A673 (cell line): Measurements from ENCODE around the gene FAM216A. TPM values are rescaled to one million over a fixed set of nuclear protein-coding genes. Genes with fewer than 3 reads are reported as not detected.

Experiments
- BruUV-seq: library from RNA; stranded (reverse); fragments of 400-500 nt; replicated peaks from 2 replicates; lab custom pipeline; 2021; lab: Mats Ljungman, UMichigan
- CTCF ChIA-PET: fragments of 300-600 bp; sonication (Branson Sonifier 250); formaldehyde crosslinking; loops from one replicate; lab custom pipeline; 2022; ENCODE audit warnings: antibody characterized with exemption; lab: Charles Lee
- POLR2A ChIA-PET: fragments of 300-600 bp; sonication (Branson Sonifier 250); formaldehyde crosslinking; loops from one replicate; lab custom pipeline; 2022; ENCODE audit warnings: antibody characterized with exemption; ENCODE audit not compliant: low non-redundant PET; lab: Charles Lee
- DNase-seq: peaks from one replicate; pipeline ENCODE4 v3.0.0-alpha.2; 2015; ENCODE audit warnings: low spot score
- H3K27ac ChIP-seq: fragments of 200-600 bp; sonication (generic); 2 replicates; pipeline ENCODE4 v1.5.1; 2016; ENCODE audit warnings: mixed run types, low read depth, mild to moderate bottlenecking, mixed read lengths, antibody characterized with exemption, low read length; ENCODE audit not compliant: poor library complexity, severe bottlenecking
- H3K27me3 ChIP-seq: fragments of 200-600 bp; sonication (generic); replicated peaks from 2 replicates; pipeline ENCODE4 v1.6.1; 2017; ENCODE audit warnings: mixed run types, low read depth, mild to moderate bottlenecking, mixed read lengths, antibody characterized with exemption, low read length; ENCODE audit not compliant: insufficient read depth, poor library complexity
- H3K36me3 ChIP-seq: fragments of 200-600 bp; sonication (generic); 2 replicates; pipeline ENCODE4 v1.6.1; 2016; ENCODE audit warnings: mixed run types, mild to moderate bottlenecking, mixed read lengths, antibody characterized with exemption, low read length; ENCODE audit not compliant: insufficient read depth, poor library complexity, severe bottlenecking
- H3K4me1 ChIP-seq: fragments of 200-600 bp; sonication (generic); 2 replicates; pipeline ENCODE4 v1.6.1; 2017; ENCODE audit warnings: mixed run types, mild to moderate bottlenecking, mixed read lengths, antibody characterized with exemption, low read length; ENCODE audit not compliant: insufficient read depth, poor library complexity, severe bottlenecking
- H3K4me3 ChIP-seq: fragments of 200-600 bp; sonication (generic); 2 replicates; pipeline ENCODE4 v1.5.1; 2016; ENCODE audit warnings: low read depth, mixed run types, mild to moderate bottlenecking, mixed read lengths, low read length; ENCODE audit not compliant: poor library complexity, severe bottlenecking
- H3K9me3 ChIP-seq: fragments of 200-600 bp; sonication (generic); 2 replicates; pipeline ENCODE4 v1.6.1; 2016; ENCODE audit warnings: mixed run types, low read depth, mild to moderate bottlenecking, mixed read lengths, antibody characterized with exemption, low read length; ENCODE audit not compliant: poor library complexity, severe bottlenecking
- CTCF ChIP-seq: fragments of 300-800, 200-600 bp; sonication (generic); conservative IDR thresholded peaks from 2 replicates; pipeline ENCODE4 v1.5.1; 2017; ENCODE audit warnings: low read depth, mild to moderate bottlenecking, antibody characterized with exemption, low read length, moderate library complexity, mixed read lengths
- EZH2 ChIP-seq: fragments of 200-600 bp; sonication (generic); IDR thresholded peaks from 2 replicates; pipeline ENCODE4 v1.6.1; 2017; ENCODE audit warnings: borderline replicate concordance, low read depth, mild to moderate bottlenecking, mixed read lengths, antibody characterized with exemption, low read length; ENCODE audit not compliant: poor library complexity, severe bottlenecking
- intact Hi-C: fragments of 100-400 bp; cut with micrococcal nuclease; formaldehyde crosslinking; loops from one replicate; pipeline ENCODE4 v1.10.0; 2022; ENCODE audit not compliant: unreplicated experiment
- total RNA-seq: library from RNA; stranded (reverse); gene quantifications from 2 replicates; pipeline ENCODE4 v1.2.3, GENCODE V29; 2021

Gene FAM216A
- total RNA-seq, 1 experiment from 2014 or later: 14.0 TPM

GRCh38 chr12:110532644-110533043 lies 64.0 kb downstream of the FAM216A start:
- Histone ChIP-seq H3K27ac (no peak overlapping the region), H3K36me3 (peaks cover 30% of the 10 kb centered on the region), H3K4me3 (no peak overlapping the region), H3K9me3 (no peaks in the 10 kb centered on the region), H3K27me3 (no peaks in the 10 kb centered on the region), H3K4me1 (peaks cover 12% of the 10 kb centered on the region)
- CTCF ChIA-PET: no interaction called here
- no peak for TF ChIP-seq CTCF
- TF ChIP-seq EZH2: no peak
- POLR2A ChIA-PET: no interaction called here
- no TSS peak for BruUV-seq
- intact Hi-C loops: no loop called here
- DNase-seq: no peak

GRCh38 chr12:110533607-110534006 lies 65.0 kb downstream of the FAM216A start:
- peaks cover 12% of the 10 kb centered on the region for H3K4me1 ChIP-seq
- ChIA-PET POLR2A (no interaction called here), CTCF (no interaction called here)
- H3K9me3 ChIP-seq: no peaks in the 10 kb centered on the region
- no peak overlapping the region for H3K27ac ChIP-seq
- H3K36me3 ChIP-seq: peaks cover 40% of the 10 kb centered on the region
- H3K27me3 ChIP-seq: no peaks in the 10 kb centered on the region
- no TSS peak for BruUV-seq
- TF ChIP-seq CTCF (no peak), EZH2 (no peak)
- H3K4me3 ChIP-seq: no peak overlapping the region
- DNase-seq: no peak
- intact Hi-C loops: no loop called here

DNA sequence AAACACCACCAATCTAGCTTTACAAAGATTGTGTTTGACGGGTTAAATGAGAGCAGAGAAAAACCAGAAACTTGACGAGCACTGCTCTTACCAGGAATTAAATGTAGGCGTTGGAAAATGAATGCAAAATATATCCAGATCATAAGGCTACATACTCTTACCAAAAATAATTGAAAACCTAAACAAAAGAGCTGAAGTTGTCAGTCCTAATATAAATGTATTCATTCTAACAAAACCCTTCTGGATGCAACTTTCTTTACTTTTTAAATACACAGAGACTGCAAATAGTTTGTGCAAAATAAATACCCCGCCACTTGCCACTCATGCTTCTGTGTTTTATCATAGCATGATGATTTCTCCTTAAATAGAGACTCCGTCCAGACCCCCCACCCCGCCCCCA lies 66.2 kb downstream of the FAM216A start:
- Histone ChIP-seq H3K4me1 (peaks cover 12% of the 10 kb centered on the region), H3K27ac (no peak overlapping the region), H3K36me3 (peaks cover 51% of the 10 kb centered on the region), H3K4me3 (no peak overlapping the region), H3K27me3 (no peaks in the 10 kb centered on the region), H3K9me3 (no peaks in the 10 kb centered on the region)
- TF ChIP-seq EZH2 (no peak), CTCF (no peak)
- CTCF ChIA-PET: no interaction called here
- BruUV-seq: no TSS peak
- no peak for DNase-seq
- intact Hi-C loops: no loop called here
- POLR2A ChIA-PET: no interaction called here
